ENCODE measurements around the gene RPS6KC1.
A peak's percentile ranks its signal among the peaks of the same experiment; 100 is the strongest.
"Not testable (repeated sequence)": the region's sequence is repeated elsewhere in the genome, so short reads cannot be mapped to it uniquely, and the experiment has no call there.

The RPS6KC1 gene

GRCh38 chr1:213107613-213108012, 56.6 kb downstream of the RPS6KC1 start:
- DNase-seq (no peak), ATAC-seq (no peak)

DNA sequence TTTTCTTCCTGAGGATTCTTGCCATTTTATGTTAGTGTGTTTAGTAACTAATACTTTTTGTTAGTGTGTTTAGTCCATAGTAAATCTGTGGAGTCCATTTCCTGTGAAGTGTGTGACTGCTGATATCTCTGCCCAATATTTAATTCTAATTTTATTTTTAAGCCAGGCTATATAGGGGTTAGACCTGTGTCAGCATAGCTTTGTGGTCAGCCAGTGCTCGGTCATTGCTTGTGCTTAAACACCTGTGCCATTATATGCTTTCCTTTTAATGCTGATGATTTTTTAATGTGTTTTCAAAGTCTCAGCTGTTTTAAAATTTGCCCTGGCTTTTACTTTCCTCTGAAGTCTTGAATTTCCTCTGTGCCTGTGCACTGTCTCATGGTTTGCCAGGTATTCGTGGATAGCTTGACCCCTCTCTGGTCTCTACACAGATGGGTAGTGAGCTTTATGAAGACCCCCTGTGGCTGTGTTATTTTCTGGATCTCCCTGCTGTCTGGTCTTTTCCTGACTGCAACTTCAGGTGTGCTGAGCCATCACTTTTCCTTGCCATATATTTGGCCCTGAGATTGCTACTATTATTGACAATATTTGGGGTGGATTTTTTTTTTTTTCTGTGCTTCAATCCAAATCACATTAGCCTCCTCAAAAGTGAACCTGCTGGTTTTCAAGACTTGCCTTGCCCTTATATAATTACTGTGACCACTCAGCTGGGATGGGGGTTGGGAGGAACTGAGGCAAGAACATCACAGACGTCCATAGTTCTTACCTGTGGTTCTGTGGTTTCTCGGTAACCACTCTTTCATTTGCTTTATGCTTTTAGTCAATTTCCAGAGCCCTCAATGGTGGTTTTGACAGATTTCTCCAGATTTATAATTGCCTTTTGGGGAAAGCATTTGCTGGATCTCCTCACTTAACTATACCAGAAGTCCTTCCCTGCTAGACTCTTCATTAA, 59.6 kb downstream of the RPS6KC1 start:
- peak; percentile 19 for DNase-seq
- ATAC-seq: no peak

DNA sequence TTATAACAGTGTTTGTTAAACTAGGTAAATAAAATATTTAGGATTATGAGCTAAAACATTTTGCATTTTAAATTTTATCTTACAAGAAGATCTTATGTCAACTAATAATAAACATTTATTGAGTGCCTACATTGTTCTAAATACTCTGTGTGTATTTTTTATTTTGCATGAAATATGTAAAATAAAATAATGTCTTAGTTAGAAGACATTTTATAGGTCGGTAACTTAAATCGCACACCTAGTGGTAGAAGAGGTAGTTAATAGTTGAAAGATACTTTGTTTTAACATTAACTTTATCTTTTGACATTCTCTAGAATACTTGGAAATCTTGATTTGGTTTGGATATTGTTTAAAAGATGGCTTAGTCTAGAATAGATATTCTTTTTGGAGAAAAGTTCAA, 60.5 kb downstream of the RPS6KC1 start:
- ATAC-seq (no peak), DNase-seq (no peak)

GRCh38 chr1:213112723-213113122, 61.7 kb downstream of the RPS6KC1 start:
- not testable (repeated sequence) for ATAC-seq, DNase-seq

- not testable (repeated sequence) for ATAC-seq, DNase-seq
These were observed 66.7 kb downstream of the RPS6KC1 start for GRCh38 chr1:213117699-213118180.

- DNase-seq (no peak), ATAC-seq (no peak)
These were observed 68.8 kb downstream of the RPS6KC1 start for GRCh38 chr1:213119794-213120193.

DNA sequence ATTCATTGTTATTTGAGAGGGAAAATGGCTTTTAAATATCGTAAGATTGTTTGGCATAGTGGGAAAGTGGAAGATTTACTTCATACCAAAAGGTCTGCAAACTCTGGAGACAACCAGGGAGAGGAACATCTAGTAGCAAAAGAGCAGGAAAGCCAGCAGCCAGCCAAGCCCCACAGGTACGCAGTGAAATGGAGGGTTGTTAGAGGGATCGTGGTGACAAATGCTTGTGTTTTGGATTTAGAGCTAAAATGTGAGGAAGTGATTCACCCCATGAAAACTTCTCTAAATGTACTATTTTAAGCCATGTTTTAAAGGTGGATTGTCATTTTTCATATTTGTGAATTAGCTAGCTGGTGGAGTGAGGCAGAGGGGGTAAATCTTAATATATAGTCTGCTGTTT, 69.3 kb downstream of the RPS6KC1 start:
- no peak for ATAC-seq
- DNase-seq: no peak

GRCh38 chr1:213120961-213121360, 69.9 kb downstream of the RPS6KC1 start:
- no peak for DNase-seq
- no peak for ATAC-seq

- DNase-seq (no peak), ATAC-seq (no peak)
These were observed 71.5 kb downstream of the RPS6KC1 start for GRCh38 chr1:213122514-213122929.

GRCh38 chr1:213123087-213123486, 72.0 kb downstream of the RPS6KC1 start:
- DNase-seq (no peak), ATAC-seq (no peak)

GRCh38 chr1:213123536-213123935, 72.5 kb downstream of the RPS6KC1 start:
- ATAC-seq (no peak), DNase-seq (no peak)

DNA sequence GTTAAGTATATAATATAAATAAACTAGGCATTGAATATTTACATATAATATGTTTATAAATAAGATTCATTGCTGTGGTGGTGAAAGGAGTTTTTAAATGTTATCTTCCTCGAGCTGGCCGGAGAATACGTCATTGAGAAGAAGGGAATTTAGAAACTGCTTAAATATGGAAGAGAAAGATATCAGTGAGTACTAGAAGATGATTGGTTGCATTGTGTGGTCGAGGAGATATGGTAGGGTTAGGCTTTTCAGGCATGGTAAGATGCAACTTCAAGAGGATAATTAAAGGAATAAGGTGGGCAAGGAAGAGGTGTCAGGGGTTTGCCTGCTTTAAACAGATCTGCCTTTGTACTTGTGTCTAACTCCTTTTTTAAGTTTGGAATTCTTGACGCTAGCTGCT, 73.5 kb downstream of the RPS6KC1 start:
- DNase-seq: no peak
- no peak for ATAC-seq

DNA sequence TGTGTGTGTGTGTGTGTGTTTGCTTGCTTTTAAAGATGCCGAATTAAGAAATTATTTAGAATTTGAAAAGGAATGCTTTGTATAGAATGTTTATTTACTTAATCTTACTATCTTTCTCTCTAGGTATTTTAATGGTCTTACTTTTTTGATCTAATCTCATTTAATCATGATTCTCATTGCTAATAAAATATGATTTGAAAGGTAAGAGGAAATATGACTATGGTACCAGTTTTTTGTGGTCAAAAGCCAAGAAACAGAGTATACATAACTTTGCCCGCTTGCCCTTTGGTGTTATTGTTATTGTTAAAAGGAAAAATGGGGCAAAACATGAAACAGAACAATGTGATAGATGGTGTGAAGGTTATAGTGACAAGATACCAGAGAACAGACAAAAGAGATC, 74.6 kb downstream of the RPS6KC1 start:
- DNase-seq (no peak), ATAC-seq (no peak)

GRCh38 chr1:213127074-213127473, 76.0 kb downstream of the RPS6KC1 start:
- ATAC-seq: no peak
- DNase-seq: no peak

- ATAC-seq: no peak
- DNase-seq: no peak
These were observed 81.0 kb downstream of the RPS6KC1 start for GRCh38 chr1:213131851-213132655.

DNA sequence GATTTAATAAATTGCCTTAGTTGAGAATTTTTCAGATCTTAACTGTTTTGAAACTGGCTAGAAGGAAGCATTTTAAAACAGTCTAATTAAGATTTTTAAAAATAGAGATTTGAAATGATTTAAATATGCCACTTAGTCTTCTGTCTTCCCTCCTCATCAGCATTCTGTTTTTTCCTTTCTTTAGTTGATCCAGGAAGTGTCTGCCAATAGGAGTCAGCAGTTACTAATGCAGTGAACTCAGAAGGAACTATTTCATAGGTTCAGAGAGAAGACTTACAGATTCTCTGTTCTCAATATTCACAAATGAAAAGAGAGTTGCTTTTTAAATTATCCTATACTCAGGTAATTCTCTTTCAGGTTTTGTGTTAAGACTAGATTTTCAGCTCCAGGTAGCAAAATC, 84.5 kb downstream of the RPS6KC1 start:
- ATAC-seq: no peak

DNA sequence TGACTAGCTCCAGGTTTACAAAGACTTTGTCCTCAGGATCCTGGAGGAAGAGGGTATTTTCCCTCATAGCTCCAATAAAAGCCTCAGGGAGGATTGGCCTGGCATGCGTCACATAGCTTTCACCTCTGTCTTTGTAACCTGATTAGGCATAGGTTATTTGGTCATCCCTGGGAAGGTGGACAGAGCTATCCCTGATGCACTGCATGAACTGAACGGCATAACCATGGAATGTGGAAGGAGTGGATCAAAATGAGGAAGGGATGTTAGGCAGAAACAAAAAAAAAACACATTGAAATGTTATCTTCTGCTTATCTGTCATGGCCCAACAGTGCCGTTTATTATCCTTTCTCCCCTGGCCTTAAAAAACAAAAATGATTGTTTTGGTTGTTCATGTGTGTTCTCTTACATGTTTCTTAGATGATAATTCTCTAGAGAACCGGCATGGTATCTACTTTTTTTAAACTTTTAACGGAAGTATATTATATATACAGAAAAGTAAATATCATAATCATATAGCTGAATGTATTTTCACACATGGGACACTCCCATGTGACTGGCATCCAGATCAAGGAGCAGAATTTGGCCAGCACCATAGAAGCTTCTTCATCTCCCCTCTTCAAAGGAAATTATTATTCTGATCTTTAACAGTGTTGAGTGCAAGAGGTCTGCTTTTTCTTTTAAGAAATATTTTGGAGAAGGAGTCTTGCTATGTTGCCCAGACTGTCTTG, 85.3 kb downstream of the RPS6KC1 start:
- ATAC-seq (no peak), DNase-seq (no peak)

More for the DNA sequence above, 84.5 kb downstream of the RPS6KC1 start:
- no peak for DNase-seq

DNA sequence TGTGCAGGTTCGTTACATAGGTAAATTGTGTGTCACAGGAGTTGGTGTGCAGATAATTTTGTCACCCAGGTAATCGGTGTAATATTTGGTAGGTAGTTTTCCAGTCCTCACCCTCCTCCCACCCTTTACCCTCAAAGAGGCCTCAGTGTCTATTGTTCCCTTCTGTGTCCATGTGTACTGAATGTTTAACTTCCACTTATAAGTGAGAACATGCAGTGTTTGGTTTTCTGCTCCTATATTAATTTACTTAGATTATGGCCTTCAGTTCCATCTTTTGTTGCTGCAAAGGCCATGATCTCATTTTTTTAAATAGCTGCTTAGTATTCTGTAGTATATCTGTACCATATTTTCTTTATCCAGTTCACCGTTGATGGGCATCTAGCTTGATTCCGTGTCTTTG, 87.3 kb downstream of the RPS6KC1 start:
- ATAC-seq (no peak), DNase-seq (no peak)

- no peak for DNase-seq
- no peak for ATAC-seq
These were observed 87.9 kb downstream of the RPS6KC1 start for GRCh38 chr1:213138892-213139291.

DNA sequence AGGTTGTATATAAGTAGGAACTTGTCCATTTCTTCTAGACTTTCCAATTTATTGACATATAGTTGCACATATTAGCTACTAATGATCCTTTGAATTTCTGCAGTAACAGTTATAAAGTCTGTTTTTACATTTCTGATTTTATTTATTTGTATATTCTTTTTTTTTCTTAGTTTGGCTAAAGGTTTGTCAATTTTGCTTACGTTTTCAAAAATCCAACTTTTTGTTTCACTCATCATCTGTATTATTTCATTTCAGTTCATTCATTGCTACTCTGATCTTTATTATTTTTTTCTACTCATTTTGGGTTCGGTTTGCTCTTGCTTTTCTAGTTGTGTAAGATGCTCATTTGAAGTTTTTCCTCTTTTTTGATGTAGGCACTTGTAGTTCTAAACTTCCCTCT, 97.9 kb downstream of the RPS6KC1 start:
- no peak for ATAC-seq
- DNase-seq: no peak

DNA sequence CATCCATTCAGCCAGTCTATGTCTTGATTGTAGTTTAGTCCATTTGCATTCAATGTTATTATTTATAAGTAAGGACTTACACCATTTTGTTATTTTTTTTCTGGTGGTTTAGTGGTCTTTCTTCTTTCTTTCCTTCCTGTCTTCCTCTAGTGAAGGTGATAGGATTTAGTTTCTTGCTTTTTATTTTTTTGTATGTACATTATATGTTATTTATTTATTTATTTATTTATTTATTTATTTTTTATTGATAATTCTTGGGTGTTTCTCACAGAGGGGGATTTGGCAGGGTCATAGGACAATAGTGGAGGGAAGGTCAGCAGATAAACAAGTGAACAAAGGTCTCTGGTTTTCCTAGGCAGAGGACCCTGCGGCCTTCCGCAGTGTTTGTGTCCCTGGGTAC, 99.0 kb downstream of the RPS6KC1 start:
- ATAC-seq, DNase-seq: not testable (repeated sequence)

DNA sequence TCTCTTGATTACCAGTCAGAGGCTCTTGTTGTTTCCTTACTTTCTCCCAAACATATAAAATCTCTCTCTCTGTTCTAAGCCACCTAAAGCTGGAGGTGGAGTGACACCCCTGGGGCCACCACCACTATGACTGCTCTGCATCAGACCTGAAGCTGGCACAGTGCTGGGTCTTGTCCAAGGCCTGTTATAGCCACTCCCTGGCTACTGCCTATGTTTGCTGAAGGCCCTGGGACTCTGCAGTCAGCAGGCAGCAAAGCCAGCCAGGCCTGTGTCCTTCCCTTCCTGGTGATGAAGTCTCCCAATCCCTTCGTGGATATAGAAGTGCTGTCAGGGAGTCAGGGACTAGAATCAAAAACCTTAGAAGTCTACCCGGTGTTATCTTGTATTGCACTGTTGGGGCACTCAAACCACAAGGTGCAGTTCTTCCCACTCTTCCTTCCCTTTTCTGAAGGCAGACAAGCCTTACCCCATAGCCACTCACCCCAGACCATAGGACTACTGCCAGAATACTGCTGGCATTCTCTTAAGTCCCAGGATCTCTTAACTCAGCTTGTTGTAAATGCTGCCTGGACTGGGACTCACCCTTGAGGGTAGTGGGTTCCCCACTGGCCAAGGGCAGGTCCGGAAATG, 103.1 kb downstream of the RPS6KC1 start:
- no peak for ATAC-seq
- DNase-seq: no peak
